K562 (cell line): ENCODE results near the gene KLK10. TPM values are rescaled to one million over a fixed set of nuclear protein-coding genes. Genes with fewer than 3 reads are reported as not detected.

ENCODE experiments used
- ATAC-seq: fragments of 200-7000 bp; cut with Tn5 transposase; 3 replicates; pipeline ENCODE4 v1.9.1; 2020; ENCODE audit warnings: moderate library complexity
- BruUV-seq: library from RNA; stranded (reverse); fragments of 400-500 nt; replicated peaks from 2 replicates; lab custom pipeline; 2021; lab: Mats Ljungman, UMichigan
- CTCF ChIA-PET: fragments of 300-600 bp; formaldehyde crosslinking; extraction: SDS; loops from one replicate; lab custom pipeline; 2021; ENCODE audit warnings: low intra/inter-chr PET ratio; lab: Yijun Ruan, JAX
- POLR2A ChIA-PET: fragments of 300-600, 350-650 bp; sonication (Branson Sonifier 250); formaldehyde crosslinking; extraction: SDS; loops from one replicate; lab custom pipeline; 2021; ENCODE audit warnings: antibody characterized with exemption, inconsistent platforms; lab: Yijun Ruan, JAX
- DNase-seq, 4 experiments: peaks; one replicate each; pipeline versions ENCODE4 v3.0.0 to v3.0.0-alpha.2; 2011 to 2018; ENCODE audit warnings: low spot score in 3 of 4, mixed read lengths in 3 of 4; ENCODE audit errors: extremely low read depth in 1 of 4
- FAIRE-seq: peaks from 2 replicates; lab custom pipeline; 2011; peaks lifted over from hg19 to GRCh38; lab: Jason Lieb, UNC
- H2AFZ ChIP-seq: 2 replicates; pipeline ENCODE4 v1.6.0; 2011; ENCODE audit warnings: low read depth, low read length, control low read depth, inconsistent platforms
- H3K27ac ChIP-seq: fragments of 200-600 bp; 3 replicates; pipeline ENCODE4 v1.8.0; 2011; ENCODE audit warnings: low read depth, mild to moderate bottlenecking, control low read depth, inconsistent platforms, low read length, moderate library complexity, mixed read lengths; ENCODE audit errors: extremely low read depth
- H3K27me3 ChIP-seq, 2 experiments: fragments of 300-600 bp in 1 of 2; 2 replicates in 1 of 2; 3 replicates in 1 of 2; pipeline versions ENCODE4 v1.6.0 to v1.8.0; 2011; ENCODE audit warnings: inconsistent platforms in 2 of 2, low read length in 2 of 2, mild to moderate bottlenecking in 1 of 2, mixed read lengths in 1 of 2, moderate library complexity in 1 of 2; ENCODE audit not compliant: control insufficient read depth in 2 of 2, insufficient read depth in 2 of 2
- H3K36me3 ChIP-seq: fragments of 300-600 bp; 3 replicates; pipeline ENCODE4 v1.8.0; 2011; ENCODE audit warnings: mild to moderate bottlenecking, low read length, inconsistent platforms; ENCODE audit not compliant: control insufficient read depth, insufficient read depth
- H3K4me1 ChIP-seq, 2 experiments: fragments of 200-600 bp in 1 of 2; replicated peaks in 1 of 2; 2 replicates in 1 of 2; 3 replicates in 1 of 2; pipeline versions ENCODE4 v1.5.1 to v1.8.0; 2011; ENCODE audit warnings: inconsistent platforms in 2 of 2, low read length in 2 of 2, mild to moderate bottlenecking in 1 of 2, mixed read lengths in 1 of 2, moderate library complexity in 1 of 2; ENCODE audit not compliant: control insufficient read depth in 2 of 2, insufficient read depth in 2 of 2
- H3K4me2 ChIP-seq: 2 replicates; pipeline ENCODE4 v1.6.1; 2011; ENCODE audit warnings: low read length, control low read depth, inconsistent platforms, mixed read lengths; ENCODE audit not compliant: insufficient read depth
- H3K4me3 ChIP-seq: fragments of 200-600 bp; sonication (generic), shearing (Covaris generic); 2 replicates; pipeline ENCODE4 v1.5.1; 2016; ENCODE audit warnings: control low read depth, inconsistent platforms
- H3K79me2 ChIP-seq: fragments of 200-600 bp; 3 replicates; pipeline ENCODE4 v1.8.0; 2011; ENCODE audit warnings: low read length, inconsistent platforms; ENCODE audit not compliant: control insufficient read depth, insufficient read depth
- H3K9ac ChIP-seq, 2 experiments: 2 replicates each; pipeline versions ENCODE4 v1.6.0 to v1.6.1; 2011; ENCODE audit warnings: low read depth in 2 of 2, low read length in 2 of 2, control low read depth in 1 of 2, inconsistent platforms in 1 of 2, mild to moderate bottlenecking in 1 of 2, mixed read lengths in 1 of 2; ENCODE audit not compliant: insufficient read depth in 1 of 2
- H3K9me1 ChIP-seq: one replicate; pipeline ENCODE4 v1.6.0; 2011; ENCODE audit warnings: inconsistent platforms, mild to moderate bottlenecking, low read length, moderate library complexity; ENCODE audit not compliant: control insufficient read depth, insufficient read depth
- H3K9me3 ChIP-seq: replicated peaks from 2 replicates; pipeline ENCODE4 v1.5.1; 2011; ENCODE audit warnings: low read depth, low read length, inconsistent platforms; ENCODE audit not compliant: control insufficient read depth, insufficient read depth
- H4K20me1 ChIP-seq: replicated peaks from 2 replicates; pipeline ENCODE4 v1.6.1; 2011; ENCODE audit warnings: low read length, inconsistent platforms, mixed read lengths; ENCODE audit not compliant: control insufficient read depth, insufficient read depth
- GTF2A2 ChIP-seq: IDR thresholded peaks from 2 replicates; pipeline ENCODE4 v1.6.1; 2016; ENCODE audit warnings: mild to moderate bottlenecking, missing genetic modification characterization, missing compliant biosample characterization
- MYC ChIP-seq, 2 experiments: fragments of 250-450 bp in 1 of 2; sonication (Bioruptor Pico) in 1 of 2; IDR thresholded peaks; 2 replicates each; pipeline versions ENCODE4 v1.5.1 to v1.6.1; 2012 to 2021; ENCODE audit warnings: low read depth in 2 of 2, borderline replicate concordance in 1 of 2, improper control_type of control experiment in 1 of 2, low read length in 1 of 2, mild to moderate bottlenecking in 1 of 2, moderate library complexity in 1 of 2
- RBFOX2 ChIP-seq: fragments of 200-400 bp; formaldehyde crosslinking; IDR thresholded peaks from 2 replicates; pipeline ENCODE4 v1.6.1; 2017; ENCODE audit warnings: low read depth, mild to moderate bottlenecking, low read length, moderate library complexity
- TBP ChIP-seq: optimal IDR thresholded peaks from 2 replicates; pipeline ENCODE3; 2011; ENCODE audit warnings: low read depth, low read length, improper control_type of control experiment
- YBX1 ChIP-seq: fragments of 450-650 bp; IDR thresholded peaks from 2 replicates; pipeline ENCODE4 v1.7.1; 2016; ENCODE audit warnings: mild to moderate bottlenecking
- ZNF217 ChIP-seq: sonication (generic); formaldehyde crosslinking; IDR thresholded peaks from 2 replicates; pipeline ENCODE4 v1.8.0; 2022; ENCODE audit warnings: mild to moderate bottlenecking, missing genetic modification reagents
- ZNF695 ChIP-seq: fragments of 450-650 bp; formaldehyde crosslinking; IDR thresholded peaks from 2 replicates; pipeline ENCODE4 v1.4.0; 2020; ENCODE audit warnings: mild to moderate bottlenecking, moderate library complexity
- WGBS: fragments of 100-300 bp; shearing (Covaris generic); methylation state at CpG from one replicate; pipeline ENCODE4 v1.1.6; 2016; ENCODE audit warnings: low coverage, mixed read lengths; ENCODE audit not compliant: insufficient coverage; ENCODE audit errors: missing lambda C conversion rate; 5-methylcytosine and 5-hydroxymethylcytosine counted together
- in situ Hi-C: fragments of 300-500 bp; cut with MboI; formaldehyde crosslinking; loops from 4 replicates; pipeline ENCODE4 v1.15.0; 2018; ENCODE audit warnings: inconsistent platforms, mixed read lengths
- intact Hi-C: fragments of 100-400 bp; cut with micrococcal nuclease; formaldehyde crosslinking; loops from 2 replicates; pipeline ENCODE4 v1.14.2; 2022
- polyA plus RNA-seq, 8 experiments: library from polyadenylated mRNA; depleted of rRNA in 4 of 8; stranded (reverse) in 5 of 8; unstranded in 3 of 8; fragments of >200 nt; fragmentation: Nextera tagmentation in 2 of 8; fragmentation: Illumina TruSeq in 1 of 8; extraction: Ambion mirVana in 2 of 8; extraction: Trizol in 1 of 8; gene quantifications; 2 replicates each; pipeline versions ENCODE4 v1.2.1 to v1.2.3, GENCODE V29; 2011 to 2014; ENCODE audit warnings: inconsistent platforms in 1 of 8, missing spikeins in 1 of 8
- total RNA-seq, 7 experiments: library from RNA; depleted of rRNA in 6 of 7; stranded (reverse); fragments of >200 nt in 6 of 7; fragmentation: Illumina TruSeq in 2 of 7; extraction: Trizol in 2 of 7; gene quantifications; 2 replicates each; pipeline versions ENCODE4 v1.2.1 to v1.2.3, GENCODE V29; 2011 to 2021; ENCODE audit warnings: low replicate concordance in 1 of 7
- TF ChIP-seq, protein P1 (sequence below): fragments of 450-650 bp; formaldehyde crosslinking; IDR thresholded peaks from 2 replicates; pipeline ENCODE4 v1.4.0; 2020; ENCODE audit warnings: mild to moderate bottlenecking, moderate library complexity
- TF ChIP-seq, protein P2 (sequence below), 2 experiments: IDR thresholded peaks; 2 replicates each; pipeline ENCODE4 v1.6.1; 2011; ENCODE audit warnings: borderline replicate concordance in 1 of 2, control low read depth in 1 of 2, low read depth in 1 of 2, low read length in 1 of 2, mild to moderate bottlenecking in 1 of 2, mixed read lengths in 1 of 2, moderate library complexity in 1 of 2; ENCODE audit not compliant: insufficient read depth in 1 of 2, insufficient read length in 1 of 2, poor library complexity in 1 of 2, severe bottlenecking in 1 of 2; ENCODE audit errors: extremely low read depth in 1 of 2

KLK10 gene
- total and polyA plus RNA-seq, 9 of the 15 experiments (the other 6 are each of a cell fraction or from before 2014, with no cell fraction given) = 0.11 TPM; not detected in 8

GRCh38 chr19:51001515-51001914 lies 18.0 kb downstream of the KLK10 start, which contains the start of gene KLK8 (continued):
- TF ChIP-seq GTF2A2 (tag) (no peak), TBP (no peak), ZNF217 (CRISPR knock-in tag) (no peak), YBX1 (no peak)
- TF ChIP-seq, protein P1, sequence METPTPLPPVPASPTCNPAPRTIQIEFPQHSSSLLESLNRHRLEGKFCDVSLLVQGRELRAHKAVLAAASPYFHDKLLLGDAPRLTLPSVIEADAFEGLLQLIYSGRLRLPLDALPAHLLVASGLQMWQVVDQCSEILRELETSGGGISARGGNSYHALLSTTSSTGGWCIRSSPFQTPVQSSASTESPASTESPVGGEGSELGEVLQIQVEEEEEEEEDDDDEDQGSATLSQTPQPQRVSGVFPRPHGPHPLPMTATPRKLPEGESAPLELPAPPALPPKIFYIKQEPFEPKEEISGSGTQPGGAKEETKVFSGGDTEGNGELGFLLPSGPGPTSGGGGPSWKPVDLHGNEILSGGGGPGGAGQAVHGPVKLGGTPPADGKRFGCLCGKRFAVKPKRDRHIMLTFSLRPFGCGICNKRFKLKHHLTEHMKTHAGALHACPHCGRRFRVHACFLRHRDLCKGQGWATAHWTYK = no peak

- Histone ChIP-seq H4K20me1 (no peaks in the 10 kb centered on the region), H3K4me1 (peaks cover 19 to 32% of the 10 kb centered on the region in 2 experiments; a peak in 4 of 5 replicates), H2AFZ (peak overlapping the region; percentile 97), H3K27me3 (peaks cover 0 to 12% of the 10 kb centered on the region in 2 experiments; a peak in 3 of 5 replicates), H3K9me1 (no peaks in the 10 kb centered on the region), H3K9me3 (no peaks in the 10 kb centered on the region), H3K36me3 (no peaks in the 10 kb centered on the region), H3K4me2 (peak overlapping the region; percentile 29), H3K27ac (no peak overlapping the region), H3K79me2 (no peaks in the 10 kb centered on the region), H3K9ac (peak overlapping the region in 1 of 2 experiments; percentile 79; a peak in 2 of 4 replicates), H3K4me3 (no peak overlapping the region)
- ATAC-seq (peak; percentile 62), FAIRE-seq (no peak), DNase-seq (peak; percentile 57 to 76 (median 68))
- 34% methylated on average over 14 of the region's 16 CpGs for WGBS
- CTCF ChIA-PET = no interaction called here
- POLR2A ChIA-PET = interaction anchor here (0.6 to 1.8 kb wide), 3 partner anchors 53 to 197 kb away, joined by 3 to 11 read pairs (median 3); no protein-coding TSS in a partner anchor
- in situ Hi-C loops (no loop called here), intact Hi-C loops (no loop called here)
- BruUV-seq = no TSS peak
- TF ChIP-seq ZNF695 = no peak
- 0 out of 2 replicates have a peak, but pooled peaks have one; percentile 22 for TF ChIP-seq RBFOX2
- TF ChIP-seq, protein P2, sequence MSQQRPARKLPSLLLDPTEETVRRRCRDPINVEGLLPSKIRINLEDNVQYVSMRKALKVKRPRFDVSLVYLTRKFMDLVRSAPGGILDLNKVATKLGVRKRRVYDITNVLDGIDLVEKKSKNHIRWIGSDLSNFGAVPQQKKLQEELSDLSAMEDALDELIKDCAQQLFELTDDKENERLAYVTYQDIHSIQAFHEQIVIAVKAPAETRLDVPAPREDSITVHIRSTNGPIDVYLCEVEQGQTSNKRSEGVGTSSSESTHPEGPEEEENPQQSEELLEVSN (IDR thresholded peaks at IDR 0.05; ENCODE audit: borderline replicate concordance in 1 of 2, extremely low read depth in 1 of 2, insufficient read depth in 1 of 2, insufficient read length in 1 of 2, low read depth in 1 of 2, low read length in 1 of 2, poor library complexity in 1 of 2, severe bottlenecking in 1 of 2) = peak in 1 of 2 experiments; percentile 20
- TF ChIP-seq MYC (IDR thresholded peaks at IDR 0.05; ENCODE audit: low read depth, low read length) = peak; percentile 39
- no peak for TF ChIP-seq MYC (CRISPR knock-in tag; IDR thresholded peaks at IDR 0.05; ENCODE audit: borderline replicate concordance, low read depth)
Observed at GRCh38 chr19:51000981-51001380, 18.5 kb downstream of the KLK10 start.
